Vagina (tissue), 2 donors: ENCODE measurements around the gene SRP19. TPM values are rescaled to one million over a fixed set of nuclear protein-coding genes. Genes with fewer than 3 reads are reported as not detected.

Experiments used
- DNase-seq, 2 donors: peaks; one replicate each; pipeline ENCODE4 v3.0.0-alpha.2; 2017; ENCODE audit errors: extremely low spot score in 2 of 2
- H3K27ac ChIP-seq: fragments of 200-600 bp; sonication (generic); one replicate; pipeline ENCODE4 v1.5.1; 2019
- H3K27me3 ChIP-seq: fragments of 200-600 bp; sonication (generic); one replicate; pipeline ENCODE4 v1.5.1; 2019
- H3K36me3 ChIP-seq, 2 donors: fragments of 200-600 bp; sonication (generic); one replicate each; pipeline ENCODE4 v1.5.1; 2017 to 2019
- H3K4me1 ChIP-seq: fragments of 200-600 bp; sonication (generic); one replicate; pipeline ENCODE4 v1.5.1; 2019
- H3K4me3 ChIP-seq, 2 donors: fragments of 200-600 bp; sonication (generic); 1 replicate in 1 of 2; 2 replicates in 1 of 2; pipeline ENCODE4 v1.5.1; 2016 to 2019
- H3K9me3 ChIP-seq: fragments of 200-600 bp; sonication (generic); one replicate; pipeline ENCODE4 v1.5.1; 2019
- CTCF ChIP-seq, 3 experiments: fragments of 450-650 bp in 2 of 3; fragments of 200-600 bp in 1 of 3; sonication (generic) in 1 of 3; IDR thresholded peaks; one replicate each; pipeline ENCODE4 v1.5.1; 2017 to 2019; ENCODE audit warnings: antibody characterized with exemption in 3 of 3, mild to moderate bottlenecking in 2 of 3, moderate library complexity in 2 of 3
- POLR2A ChIP-seq, 2 donors: fragments of 450-650 bp; IDR thresholded peaks; one replicate each; pipeline ENCODE4 v1.6.1; 2017; ENCODE audit warnings: antibody characterized with exemption in 2 of 2, mild to moderate bottlenecking in 2 of 2, moderate library complexity in 2 of 2
- POLR2AphosphoS5 ChIP-seq, 2 donors: sonication (generic); formaldehyde crosslinking; IDR thresholded peaks; one replicate each; pipeline ENCODE4 v1.9.0; 2017; ENCODE audit warnings: antibody characterized with exemption in 2 of 2, mild to moderate bottlenecking in 2 of 2, low read depth in 1 of 2; ENCODE audit not compliant: insufficient read depth in 1 of 2
- intact Hi-C: fragments of 100-400 bp; cut with DNase I; formaldehyde crosslinking; loops from one replicate; pipeline ENCODE4 v1.15.1; 2023
- total RNA-seq: library from RNA; depleted of rRNA; stranded (reverse); fragments of >200 nt; gene quantifications from one replicate; pipeline ENCODE4 v1.2.3, GENCODE V29; 2016

Gene SRP19
- total RNA-seq, 1 donor from 2014 or later, result 30.9 TPM

GRCh38 chr5:112846556-112846955 is 14.5 kb upstream of the SRP19 start:
- intact Hi-C loops, result no loop called here
- no peak for DNase-seq
- TF ChIP-seq POLR2AphosphoS5 (IDR thresholded peaks at IDR 0.05; ENCODE audit: insufficient read depth in 1 of 2, low read depth in 1 of 2) (no peak), CTCF (IDR thresholded peaks at IDR 0.05) (no peak), POLR2A (IDR thresholded peaks at IDR 0.05) (no peak)

GRCh38 chr5:112847306-112847705 is 13.8 kb upstream of the SRP19 start:
- Histone ChIP-seq H3K36me3 (no peaks in the 10 kb centered on the region), H3K4me1 (no peaks in the 10 kb centered on the region), H3K4me3 (no peak overlapping the region), H3K27ac (no peak overlapping the region), H3K9me3 (no peaks in the 10 kb centered on the region), H3K27me3 (no peaks in the 10 kb centered on the region)
- intact Hi-C loops, result no loop called here
- TF ChIP-seq POLR2AphosphoS5 (IDR thresholded peaks at IDR 0.05; ENCODE audit: insufficient read depth in 1 of 2, low read depth in 1 of 2) (no peak), CTCF (IDR thresholded peaks at IDR 0.05) (no peak), POLR2A (IDR thresholded peaks at IDR 0.05) (no peak)
- DNase-seq, result no peak

More at GRCh38 chr5:112846556-112846955, 14.5 kb upstream of the SRP19 start:
- H3K27ac ChIP-seq, result no peak overlapping the region
- no peaks in the 10 kb centered on the region for H3K36me3 ChIP-seq
- H3K27me3 ChIP-seq, result no peaks in the 10 kb centered on the region
- no peaks in the 10 kb centered on the region for H3K4me1 ChIP-seq
- H3K9me3 ChIP-seq, result no peaks in the 10 kb centered on the region
- H3K4me3 ChIP-seq, result no peak overlapping the region

GRCh38 chr5:112848116-112848811 is 12.8 kb upstream of the SRP19 start:
- intact Hi-C loops, result no loop called here
- no peak overlapping the region for H3K27ac ChIP-seq
- TF ChIP-seq POLR2A (IDR thresholded peaks at IDR 0.05) (no peak), CTCF (IDR thresholded peaks at IDR 0.05) (peak in 1 of 3 experiments; percentile 23), POLR2AphosphoS5 (IDR thresholded peaks at IDR 0.05; ENCODE audit: insufficient read depth in 1 of 2, low read depth in 1 of 2) (no peak)
- H3K27me3 ChIP-seq, result no peaks in the 10 kb centered on the region
- no peak overlapping the region for H3K4me3 ChIP-seq
- H3K36me3 ChIP-seq, result no peaks in the 10 kb centered on the region
- DNase-seq, result no peak
- H3K4me1 ChIP-seq, result no peaks in the 10 kb centered on the region
- H3K9me3 ChIP-seq, result no peaks in the 10 kb centered on the region

- Histone ChIP-seq H3K27ac (no peak overlapping the region), H3K9me3 (no peaks in the 10 kb centered on the region), H3K27me3 (no peaks in the 10 kb centered on the region), H3K4me3 (no peak overlapping the region), H3K4me1 (no peaks in the 10 kb centered on the region), H3K36me3 (no peaks in the 10 kb centered on the region)
- intact Hi-C loops, result no loop called here
- no peak for TF ChIP-seq POLR2A (IDR thresholded peaks at IDR 0.05)
- TF ChIP-seq CTCF (IDR thresholded peaks at IDR 0.05), result no peak
- TF ChIP-seq POLR2AphosphoS5 (IDR thresholded peaks at IDR 0.05; ENCODE audit: insufficient read depth in 1 of 2, low read depth in 1 of 2), result no peak
- DNase-seq, result no peak
These were observed 11.2 kb upstream of the SRP19 start for GRCh38 chr5:112849912-112850311.

GRCh38 chr5:112854651-112855050 is 6.4 kb upstream of the SRP19 start:
- Histone ChIP-seq H3K27ac (no peak overlapping the region), H3K36me3 (no peaks in the 10 kb centered on the region), H3K4me3 (no peak overlapping the region), H3K4me1 (no peaks in the 10 kb centered on the region), H3K9me3 (no peaks in the 10 kb centered on the region), H3K27me3 (no peaks in the 10 kb centered on the region)
- TF ChIP-seq POLR2A (IDR thresholded peaks at IDR 0.05), result no peak
- no peak for TF ChIP-seq CTCF (IDR thresholded peaks at IDR 0.05)
- TF ChIP-seq POLR2AphosphoS5 (IDR thresholded peaks at IDR 0.05; ENCODE audit: insufficient read depth in 1 of 2, low read depth in 1 of 2), result no peak
- DNase-seq, result no peak
- intact Hi-C loops, result no loop called here
